COLO829 (cell line): ENCODE measurements around the gene TCERG1.
"Not testable (repeated sequence)": the region's sequence is repeated elsewhere in the genome, so short reads cannot be mapped to it uniquely, and the experiment has no call there.

Source experiments
- DNase-seq: peaks from one replicate; pipeline ENCODE4 v3.0.0; 2012; ENCODE audit warnings: low spot score

The TCERG1 gene

DNA sequence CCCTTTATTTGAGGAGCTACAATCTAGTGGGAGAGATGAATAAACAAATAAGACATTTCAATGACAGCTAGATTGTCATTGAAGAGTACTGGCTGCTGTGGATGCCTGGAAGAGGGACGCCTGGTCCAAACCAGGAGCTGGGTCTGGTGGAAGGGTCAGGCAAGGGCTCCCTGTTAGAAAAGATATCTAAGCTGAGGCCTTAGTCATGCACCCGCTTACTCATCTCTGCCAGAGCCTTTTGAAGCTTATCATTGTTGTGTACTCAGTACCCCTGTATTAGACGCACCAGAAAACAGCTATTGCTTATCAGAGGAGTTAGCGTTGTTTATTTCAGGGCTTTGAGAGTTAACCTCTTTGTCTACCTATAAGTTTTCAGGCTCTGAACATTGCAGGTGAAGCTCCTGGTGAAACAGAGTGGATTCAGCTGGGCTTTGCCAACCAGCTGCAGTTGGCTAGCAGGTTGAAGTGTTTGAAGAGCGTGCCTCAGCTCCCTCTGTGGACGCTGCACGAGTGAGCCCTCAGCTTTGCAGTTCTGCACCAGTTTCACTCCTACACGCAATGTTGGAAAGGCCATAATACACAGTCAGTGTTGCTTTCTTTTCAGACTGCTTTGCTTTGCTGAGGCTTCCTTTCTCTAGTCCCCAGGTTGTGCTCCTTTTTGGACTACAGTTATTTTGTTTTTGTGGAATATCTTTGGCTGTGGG, 74.4 kb downstream of the TCERG1 start:
- no peak for DNase-seq

DNA sequence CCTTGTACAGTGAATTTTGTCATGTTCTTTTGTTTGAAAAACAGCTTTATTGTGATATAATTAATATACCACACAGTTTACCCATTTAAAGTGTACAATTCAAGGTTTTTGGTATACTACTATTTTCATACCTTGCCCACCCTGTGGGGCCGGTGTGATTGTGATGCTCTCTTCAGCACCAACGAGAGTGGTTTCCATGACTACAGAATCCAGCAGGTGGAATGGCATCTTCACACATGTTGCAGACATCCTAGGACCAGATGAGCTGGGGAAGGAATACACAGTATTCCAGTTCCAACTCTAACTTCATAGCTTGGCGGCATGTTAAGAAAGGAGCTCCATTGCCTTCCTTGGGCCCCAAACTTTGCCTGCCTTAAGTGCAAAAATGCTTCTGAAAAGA, 76.6 kb downstream of the TCERG1 start:
- DNase-seq: no peak

DNA sequence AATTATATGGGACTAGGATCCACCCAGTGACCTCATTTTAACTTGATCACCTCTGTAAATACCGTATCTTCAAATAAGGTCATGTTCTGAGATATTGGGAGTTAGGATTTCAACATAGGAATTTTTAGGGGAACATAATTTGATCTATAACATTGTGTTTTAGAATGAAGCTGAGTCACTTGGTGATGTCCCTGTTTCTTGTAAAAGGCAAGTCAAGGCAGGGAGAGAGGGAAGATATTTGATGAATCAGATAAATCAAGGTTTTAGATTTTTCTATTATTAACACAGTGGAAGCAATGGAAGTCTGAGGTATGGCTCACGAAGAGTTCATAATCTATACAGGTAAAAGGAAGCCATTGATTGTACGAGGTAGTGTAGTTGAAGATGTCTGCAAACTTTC, 80.7 kb downstream of the TCERG1 start:
- no peak for DNase-seq

DNA sequence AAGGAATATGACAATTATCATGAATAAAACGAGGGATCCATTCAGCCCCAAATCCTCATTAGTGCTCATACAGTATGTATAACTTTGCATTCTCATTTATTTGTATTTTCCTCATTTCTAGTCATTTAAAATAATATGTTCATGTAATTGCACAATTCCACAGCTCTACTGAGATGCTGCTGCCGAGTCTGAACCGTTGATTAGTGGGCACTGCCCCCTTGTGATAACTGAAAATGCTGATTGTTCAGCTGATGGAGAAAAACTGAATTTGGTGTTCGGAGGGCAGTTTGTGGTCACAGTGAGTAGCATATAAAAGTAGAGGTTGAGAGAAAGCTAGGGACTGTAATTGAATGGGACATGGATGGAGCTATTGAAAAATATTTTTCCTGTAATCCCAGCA, 81.1 kb downstream of the TCERG1 start:
- DNase-seq: no peak

DNA sequence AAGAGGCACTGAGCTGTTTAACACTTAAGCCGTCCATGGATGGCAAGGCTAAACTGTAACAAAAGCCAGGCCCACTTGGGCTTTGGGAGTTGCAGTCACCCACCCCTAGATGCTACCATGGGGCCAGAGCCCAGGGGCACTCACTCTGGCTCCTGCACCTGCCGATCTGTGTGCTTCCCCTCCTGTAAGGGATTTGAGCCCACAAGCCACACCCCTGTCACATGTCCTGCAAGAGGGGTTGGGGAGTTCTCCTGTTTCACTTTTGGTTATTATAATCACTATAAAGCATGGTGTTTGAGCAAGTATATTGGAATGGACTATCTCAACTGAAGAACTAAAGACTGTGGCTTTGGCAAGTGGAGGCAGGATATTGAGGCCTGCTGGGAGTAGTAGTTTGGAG, 82.9 kb downstream of the TCERG1 start:
- no peak for DNase-seq

DNA sequence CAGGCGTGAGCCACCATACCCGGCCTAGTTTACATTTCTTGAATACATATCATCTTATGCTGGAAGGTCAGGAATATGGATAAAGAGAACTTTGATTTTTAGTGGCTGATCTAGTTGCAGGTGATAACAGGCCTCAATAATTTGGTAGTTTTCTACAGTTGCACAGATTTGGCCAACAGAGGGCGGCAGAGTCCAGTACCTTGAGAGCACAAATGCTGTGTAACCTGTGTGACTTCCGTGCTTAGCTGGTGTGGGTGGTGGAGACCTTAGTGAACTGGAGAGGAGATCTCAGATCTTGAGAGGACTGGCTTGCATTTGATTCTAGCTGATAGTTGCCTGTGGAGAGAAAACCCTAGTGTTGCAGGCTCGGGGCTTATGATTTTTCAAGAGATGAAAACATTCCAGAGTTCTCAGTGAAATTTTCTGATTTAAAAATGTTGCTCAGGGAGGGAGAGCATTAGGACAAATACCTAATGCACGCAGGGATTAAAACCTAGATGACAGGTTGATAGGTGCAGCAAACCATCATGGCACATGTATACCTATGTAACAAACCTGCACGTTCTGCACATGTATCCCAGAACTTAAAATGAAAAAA, 86.2 kb downstream of the TCERG1 start:
- peak; percentile 32 for DNase-seq

DNA sequence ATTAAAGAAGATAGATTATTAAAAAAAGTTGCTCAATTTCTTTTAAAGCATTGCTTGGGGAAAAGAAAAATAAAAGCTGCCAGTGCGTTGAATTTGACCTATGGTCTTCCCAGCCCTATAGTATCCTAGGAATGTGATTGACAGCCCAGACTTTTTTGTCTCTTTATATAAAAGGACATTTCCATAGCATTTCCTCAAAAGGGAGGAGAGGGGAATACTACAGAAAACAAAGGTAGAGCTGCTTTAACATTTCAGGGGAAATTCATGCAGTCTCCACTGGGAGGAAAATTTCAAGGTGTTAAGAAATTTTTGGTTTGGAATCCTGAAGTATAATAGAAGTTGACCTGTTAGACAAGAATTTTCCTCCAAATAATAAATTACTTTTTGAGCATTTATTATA, 86.7 kb downstream of the TCERG1 start:
- no peak for DNase-seq

DNA sequence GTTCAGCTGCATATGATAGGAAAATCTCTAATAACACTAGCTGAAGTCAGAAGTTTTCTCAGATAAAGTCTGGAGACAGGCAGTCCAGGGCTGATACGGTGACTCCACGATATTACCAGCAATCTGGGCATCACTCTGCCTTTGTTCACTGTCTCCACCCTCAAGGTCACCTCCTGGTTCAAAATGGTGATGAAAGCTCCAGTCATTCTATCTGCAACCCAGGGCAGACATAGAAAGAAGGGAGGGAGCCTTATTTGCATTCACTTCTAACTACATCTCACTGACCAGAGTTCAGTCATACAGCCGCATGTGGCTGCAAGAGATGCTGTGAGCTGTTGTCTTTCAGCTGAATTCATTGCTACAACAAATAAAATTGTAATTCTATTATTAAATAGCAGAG, 91.3 kb downstream of the TCERG1 start:
- DNase-seq: no peak

DNA sequence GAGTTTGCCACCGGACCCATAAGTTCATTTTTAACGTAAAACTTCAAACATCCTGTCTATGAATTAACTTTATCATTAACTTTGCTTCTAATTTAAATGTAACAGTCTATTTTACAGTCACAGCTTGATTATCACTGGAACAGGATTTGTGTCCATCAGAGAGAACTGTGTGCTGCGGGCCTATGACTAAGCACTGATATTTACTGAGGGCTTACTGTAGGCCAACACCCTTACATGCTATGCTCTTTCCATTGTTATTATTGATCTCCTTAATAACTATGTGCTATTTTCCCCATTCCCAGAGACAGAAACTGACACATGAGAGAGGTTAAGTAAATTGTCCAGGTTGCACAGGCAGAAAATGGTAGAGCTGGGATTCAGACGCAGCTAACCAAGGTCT, 92.8 kb downstream of the TCERG1 start:
- no peak for DNase-seq

DNA sequence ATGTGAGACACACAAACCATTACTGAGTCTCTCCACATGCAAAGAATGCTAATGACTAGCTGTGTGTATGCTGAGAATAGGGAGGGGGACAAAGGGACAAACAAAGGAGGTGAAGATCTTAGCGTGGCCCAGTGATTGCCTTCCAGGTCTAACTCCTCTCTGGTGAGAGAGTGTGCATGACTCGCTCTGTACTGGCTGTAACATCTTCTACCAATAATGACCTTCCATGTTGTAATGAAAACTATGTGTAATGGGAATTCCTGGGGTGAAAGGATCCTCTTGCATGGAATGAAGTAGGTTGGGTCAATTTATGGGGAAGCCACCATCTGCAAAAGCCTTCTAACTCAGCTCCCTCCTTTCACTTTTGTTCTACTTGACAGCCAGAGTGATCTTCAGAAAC, 93.3 kb downstream of the TCERG1 start:
- DNase-seq: no peak

DNA sequence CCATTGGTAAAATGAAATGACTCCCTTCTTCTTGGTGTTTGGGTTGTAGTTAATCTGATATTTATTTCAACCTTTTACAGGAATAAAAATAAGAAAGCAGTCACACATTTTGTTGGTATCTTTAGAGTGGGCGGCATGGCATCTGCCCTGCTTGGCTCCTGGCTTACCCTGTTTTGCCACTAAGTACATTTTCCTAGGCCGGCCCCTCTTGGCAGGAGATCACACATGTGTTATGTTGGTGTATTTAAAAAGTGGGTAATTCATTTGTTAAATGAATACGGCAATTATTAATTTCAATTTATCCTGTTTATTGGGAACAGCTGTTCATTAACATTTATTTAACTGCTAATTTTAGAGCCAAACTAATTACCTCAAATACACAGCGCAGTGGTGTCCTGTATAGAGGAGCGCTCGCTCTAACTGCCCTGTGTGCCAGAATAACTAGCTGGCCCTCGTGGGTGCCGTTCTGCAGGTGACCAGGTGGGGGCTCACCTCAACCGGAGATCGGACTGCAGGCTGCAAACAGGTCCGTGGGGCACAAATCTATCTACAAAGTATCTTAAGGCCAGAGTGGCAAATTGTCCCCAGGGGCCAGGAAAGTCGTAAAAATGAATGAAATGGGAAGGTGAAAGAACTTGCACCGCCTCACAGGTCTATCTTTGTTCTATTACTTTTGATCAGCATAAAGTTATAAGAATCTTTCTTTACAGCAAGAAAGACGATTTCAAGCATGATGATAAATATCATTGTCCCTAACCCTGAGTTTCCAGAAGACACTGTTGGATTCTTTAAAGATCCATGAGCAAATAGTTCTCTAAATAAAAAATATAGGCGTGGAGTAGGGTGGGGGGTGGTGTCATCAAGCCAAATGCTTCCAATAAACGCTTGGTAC, 95.1 kb downstream of the TCERG1 start:
- peak; percentile 42 for DNase-seq

DNA sequence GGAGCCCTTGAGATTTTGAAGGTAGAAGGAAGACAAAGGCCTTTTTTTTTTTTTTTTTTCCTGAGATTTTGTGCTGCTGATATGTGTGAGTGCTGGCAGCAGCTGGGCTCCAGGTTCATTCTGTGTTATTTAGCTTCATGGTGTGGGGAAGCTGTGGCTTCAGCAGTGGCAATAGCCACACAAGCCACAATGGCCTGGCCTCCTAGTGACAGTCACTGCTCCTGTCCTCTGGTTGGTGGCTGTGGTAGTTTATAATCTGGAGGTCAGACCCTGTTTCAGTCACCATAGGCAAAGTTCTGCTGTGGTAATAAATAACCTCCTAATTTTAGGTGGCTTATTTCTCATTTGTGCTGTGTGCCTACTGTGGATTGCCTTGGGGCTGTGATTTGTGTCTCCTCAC, 97.1 kb downstream of the TCERG1 start:
- no peak for DNase-seq

DNA sequence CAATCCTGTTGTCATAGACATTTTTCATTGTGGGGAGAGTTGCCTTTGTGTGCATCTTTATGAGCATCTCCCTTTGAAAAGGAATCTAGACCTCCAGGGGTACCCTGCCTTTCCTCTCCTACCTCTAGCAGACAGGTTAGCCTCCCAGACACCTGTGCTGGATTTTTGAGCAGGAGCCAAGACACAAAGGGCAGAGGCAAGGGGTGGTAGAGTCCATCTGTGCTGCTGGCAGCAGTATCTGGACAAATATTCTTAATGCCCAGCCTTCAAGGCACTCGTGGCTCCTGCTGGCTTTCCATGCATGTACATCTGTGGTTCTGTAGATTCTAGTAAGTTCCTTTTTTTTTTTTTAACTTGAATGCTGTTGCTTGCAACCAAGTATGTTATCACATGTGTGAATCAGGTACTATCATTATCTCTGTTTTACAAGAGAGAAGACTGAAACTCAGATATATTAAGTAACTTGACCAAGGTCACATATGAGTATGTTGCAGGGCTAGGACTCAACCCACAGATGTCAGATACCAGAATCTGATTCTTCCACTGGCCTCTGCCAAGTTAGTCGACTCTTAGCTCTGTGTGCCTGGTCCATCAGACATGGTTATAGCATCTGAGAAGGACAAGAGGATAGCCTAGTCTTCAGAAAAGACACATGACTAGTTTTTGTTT, 101.8 kb downstream of the TCERG1 start:
- no peak for DNase-seq

DNA sequence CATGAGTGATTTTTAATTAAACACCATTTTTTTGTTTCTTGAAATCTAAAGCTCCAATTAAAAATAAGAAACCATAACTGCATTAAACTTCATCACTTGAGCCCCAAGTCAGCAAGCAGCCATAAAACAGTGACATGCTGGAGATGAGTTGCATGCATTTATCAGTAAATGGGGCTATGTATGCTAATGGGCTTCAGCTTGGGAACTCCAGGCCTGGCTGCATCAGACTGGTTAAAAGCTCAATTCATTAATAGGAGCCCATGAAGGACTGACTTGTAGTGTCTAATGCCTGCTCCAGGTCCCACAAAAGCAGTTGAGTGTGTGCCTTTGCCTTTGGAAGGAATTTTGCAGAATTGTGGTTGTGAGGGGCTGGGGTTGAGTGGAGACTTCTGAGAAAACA, 102.5 kb downstream of the TCERG1 start:
- no peak for DNase-seq

DNA sequence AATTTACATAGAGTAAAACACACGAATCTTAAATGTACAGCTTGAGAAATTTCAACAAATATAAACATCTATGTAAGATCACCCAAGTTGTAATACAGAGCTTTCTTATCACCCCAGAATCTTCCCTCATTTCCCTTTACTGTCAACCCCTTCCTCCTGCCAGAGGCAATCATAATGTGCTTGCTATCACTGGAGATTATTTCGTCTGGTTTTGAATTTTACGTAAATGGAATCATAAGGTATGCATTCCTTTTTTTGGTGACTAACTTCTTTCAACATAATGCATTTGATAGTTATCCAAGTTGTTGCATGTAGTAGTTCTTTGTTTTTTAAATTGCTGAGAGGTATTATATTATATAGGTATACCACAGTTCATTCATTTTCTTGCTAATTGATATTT, 106.3 kb downstream of the TCERG1 start:
- DNase-seq: no peak

DNA sequence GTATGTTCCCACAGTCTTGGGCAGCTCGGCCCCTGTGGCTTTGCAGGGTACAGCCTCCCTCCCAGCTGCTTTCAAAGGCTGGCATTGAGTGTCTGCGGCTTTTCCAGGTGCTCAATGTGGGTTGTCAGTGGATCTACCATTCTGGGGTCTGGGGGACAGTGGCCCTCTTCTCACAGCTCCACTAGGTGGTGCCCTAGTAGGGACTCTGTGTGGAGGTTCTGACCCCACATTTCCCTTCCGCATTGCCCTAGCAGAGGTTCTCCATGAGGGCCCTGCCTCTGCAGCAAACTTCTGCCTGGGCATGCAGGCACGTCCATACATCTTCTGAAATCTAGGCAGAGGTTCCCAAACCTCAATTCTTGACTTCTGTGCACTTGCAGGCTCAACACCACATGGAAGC, 109.8 kb downstream of the TCERG1 start:
- not testable (repeated sequence) for DNase-seq

DNA sequence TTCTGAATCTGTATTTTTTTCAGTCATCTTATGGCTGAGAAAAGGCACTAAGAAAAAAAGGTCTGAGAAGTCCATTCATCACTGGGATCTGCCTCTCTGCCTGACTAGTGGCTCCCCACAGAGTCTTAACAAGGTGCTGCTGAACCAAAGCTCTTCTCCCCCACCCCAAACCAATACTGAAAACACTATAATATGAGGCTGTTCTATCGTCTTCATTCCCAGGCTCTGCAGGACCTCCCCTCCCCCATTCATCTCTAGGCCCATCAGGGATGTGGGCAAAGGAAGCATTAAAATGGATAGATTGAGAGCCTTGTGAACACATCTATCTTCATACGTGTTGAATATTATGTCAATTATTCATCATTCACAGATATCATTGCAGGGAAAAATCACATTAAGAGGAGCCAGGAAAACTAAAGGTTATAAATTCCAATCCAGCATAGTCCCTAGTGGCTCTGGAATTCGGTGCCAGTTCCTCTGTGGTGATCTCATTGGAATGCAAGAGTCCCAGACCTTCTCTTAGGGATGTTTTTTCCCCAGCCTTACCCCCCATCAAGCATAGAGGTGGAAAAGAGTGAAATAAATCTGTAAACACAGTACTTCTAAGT, 113.2 kb downstream of the TCERG1 start:
- no peak for DNase-seq
